Lower leg skin (tissue), 4 donors: ENCODE data around the gene LRRC3C. TPM values are rescaled to one million over a fixed set of nuclear protein-coding genes. Genes with fewer than 3 reads are reported as not detected.

Experiments
- DNase-seq, 2 donors: peaks; one replicate each; pipeline ENCODE4 v3.0.0-alpha.2; 2019; ENCODE audit warnings: low spot score in 2 of 2
- H3K4me3 ChIP-seq: fragments of 200-600 bp; sonication (generic); 2 replicates; pipeline ENCODE4 v1.5.1; 2017; ENCODE audit warnings: mild to moderate bottlenecking, low read depth; ENCODE audit not compliant: poor library complexity, severe bottlenecking
- CTCF ChIP-seq, 3 donors: fragments of 450-650 bp; IDR thresholded peaks; one replicate each; pipeline ENCODE4 v1.5.1; 2016; ENCODE audit warnings: antibody characterized with exemption in 3 of 3, mild to moderate bottlenecking in 3 of 3, moderate library complexity in 2 of 3
- POLR2A ChIP-seq, 2 donors: fragments of 450-650 bp; IDR thresholded peaks; one replicate each; pipeline ENCODE4 v1.6.1; 2016 to 2017; ENCODE audit warnings: antibody characterized with exemption in 2 of 2, mild to moderate bottlenecking in 1 of 2, moderate library complexity in 1 of 2
- WGBS, 2 donors: methylation state at CpG; one replicate each; pipeline ENCODE4 v1.1.5; 2018; 5-methylcytosine and 5-hydroxymethylcytosine counted together
- intact Hi-C: fragments of 100-400 bp; cut with DNase I; formaldehyde crosslinking; loops from one replicate; pipeline ENCODE4 v1.15.0; 2023; ENCODE audit warnings: low total_unique reads
- total RNA-seq, 4 donors: library from RNA; depleted of rRNA; stranded (reverse); fragments of >200 nt; gene quantifications; one replicate each; pipeline ENCODE4 v1.1.0, GENCODE V29; 2016

The LRRC3C gene
- total RNA-seq, 4 donors from 2014 or later: 0.52 TPM; not detected in 3

- WGBS, 2 donors: 87% methylated on average over 5 of the region's 5 CpGs
- no peak overlapping the region for H3K4me3 ChIP-seq
- intact Hi-C loops: no loop called here
- no peak for TF ChIP-seq CTCF (IDR thresholded peaks at IDR 0.05)
- no peak for TF ChIP-seq POLR2A (IDR thresholded peaks at IDR 0.05)
- DNase-seq: no peak
Measured at GRCh38 chr17:39934324-39934723, 6.8 kb downstream of the LRRC3C start.

- 60 to 84% methylated on average over 3 of the region's 3 CpGs for WGBS, 2 donors
- no peak for TF ChIP-seq POLR2A (IDR thresholded peaks at IDR 0.05)
- TF ChIP-seq CTCF (IDR thresholded peaks at IDR 0.05): no peak
- DNase-seq: no peak
- intact Hi-C loops: no loop called here
- H3K4me3 ChIP-seq: no peak overlapping the region
Measured at GRCh38 chr17:39935909-39936308, 8.4 kb downstream of the LRRC3C start.

- intact Hi-C loops: no loop called here
- no peak for TF ChIP-seq POLR2A (IDR thresholded peaks at IDR 0.05)
- TF ChIP-seq CTCF (IDR thresholded peaks at IDR 0.05): no peak
- WGBS, 2 donors: 95 to 96% methylated on average over 3 of the region's 3 CpGs
Measured at GRCh38 chr17:39937447-39937846, 9.9 kb downstream of the LRRC3C start.

DNA sequence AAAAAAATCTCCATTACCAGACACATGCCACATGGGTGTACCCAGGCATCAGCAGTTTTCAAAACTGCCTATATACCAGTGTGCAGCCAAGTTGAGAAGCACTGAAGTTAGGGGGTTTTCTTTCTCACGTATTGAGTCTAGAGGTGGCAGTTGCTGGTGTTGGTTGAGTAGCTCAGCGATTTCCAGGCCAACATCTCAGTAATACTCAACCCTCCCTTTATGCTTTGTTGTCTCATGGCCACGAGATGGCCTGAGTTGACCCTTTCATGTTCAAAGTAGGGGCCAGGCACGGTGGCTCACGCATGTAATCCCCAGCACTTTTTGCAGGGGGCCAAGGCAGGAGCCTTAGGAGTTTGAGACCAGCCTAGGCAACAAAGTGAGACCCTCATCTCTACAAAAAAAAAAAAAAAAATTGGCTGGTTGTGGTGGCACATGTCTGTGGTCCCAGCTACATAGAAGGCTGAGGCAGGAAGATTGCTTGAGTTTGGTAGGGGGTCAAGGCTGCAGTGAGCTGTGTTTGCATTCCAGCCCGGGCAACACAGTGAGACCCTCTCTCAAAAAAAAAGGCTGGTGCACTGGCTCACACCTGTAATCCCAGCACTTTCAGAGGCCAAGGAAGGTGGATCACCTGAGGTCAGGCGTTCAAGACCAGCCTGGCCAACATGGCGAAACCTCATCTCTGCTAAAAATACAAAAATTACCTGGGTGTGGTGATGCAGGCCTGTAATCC, 10.8 kb downstream of the LRRC3C start:
- TF ChIP-seq CTCF (IDR thresholded peaks at IDR 0.05) (no peak), POLR2A (IDR thresholded peaks at IDR 0.05) (no peak)
- WGBS, 2 donors: 77 to 90% methylated on average over 8 of the region's 8 CpGs

More at GRCh38 chr17:39937447-39937846, 9.9 kb downstream of the LRRC3C start:
- no peak for DNase-seq
- no peak overlapping the region for H3K4me3 ChIP-seq

GRCh38 chr17:39939106-39939505, 11.6 kb downstream of the LRRC3C start:
- intact Hi-C loops: no loop called here
- no peak for TF ChIP-seq CTCF (IDR thresholded peaks at IDR 0.05)
- no peak for TF ChIP-seq POLR2A (IDR thresholded peaks at IDR 0.05)
- H3K4me3 ChIP-seq: no peak overlapping the region
- no peak for DNase-seq
- WGBS, 2 donors: 75 to 85% methylated on average over 3 of the region's 3 CpGs

More for the DNA sequence above, 10.8 kb downstream of the LRRC3C start:
- no peak for DNase-seq
- intact Hi-C loops: no loop called here
- no peak overlapping the region for H3K4me3 ChIP-seq
